GM18520 (cell line): ENCODE results near the gene MAPK8IP2.
"Not testable (repeated sequence)": the region's sequence is repeated elsewhere in the genome, so short reads cannot be mapped to it uniquely, and the experiment has no call there.

Experiments used
- ATAC-seq: cut with Tn5 transposase; IDR thresholded peaks from one replicate; pipeline ENCODE4 v1.9.1; 2021; ENCODE audit not compliant: unreplicated experiment

The MAPK8IP2 gene

DNA sequence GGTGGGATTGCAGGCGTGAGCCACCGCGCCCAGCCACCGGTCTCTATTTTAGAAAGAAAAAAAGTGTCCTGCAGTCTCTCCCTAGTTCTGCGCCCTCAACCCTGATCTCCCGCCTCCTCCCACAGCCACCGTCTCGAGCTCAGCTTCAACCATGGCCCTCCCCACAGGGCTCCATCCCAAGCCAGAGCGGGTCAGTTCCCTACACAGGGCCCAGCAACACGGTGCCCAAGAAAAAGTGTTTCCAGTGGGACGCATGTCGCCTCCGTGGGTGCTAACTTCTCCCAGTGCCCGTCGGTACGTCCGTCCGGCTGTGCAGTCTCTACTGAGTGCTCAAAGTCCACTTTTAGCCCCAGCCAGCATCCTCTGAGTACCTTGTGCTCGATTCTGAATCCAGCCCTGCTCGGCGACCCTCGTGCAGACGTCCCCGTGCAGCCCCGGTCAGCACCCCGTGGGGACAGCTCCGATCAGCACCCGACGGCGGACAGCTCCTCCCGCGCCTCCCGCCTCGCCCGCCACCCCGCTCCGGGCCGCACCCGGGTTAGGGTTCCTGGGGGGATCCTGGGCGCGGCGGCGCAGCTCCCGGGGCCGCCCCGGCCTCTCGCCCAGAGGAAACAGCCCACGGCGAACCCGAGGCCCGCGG is 657 bp upstream of the MAPK8IP2 start:
- ATAC-seq = no peak

DNA sequence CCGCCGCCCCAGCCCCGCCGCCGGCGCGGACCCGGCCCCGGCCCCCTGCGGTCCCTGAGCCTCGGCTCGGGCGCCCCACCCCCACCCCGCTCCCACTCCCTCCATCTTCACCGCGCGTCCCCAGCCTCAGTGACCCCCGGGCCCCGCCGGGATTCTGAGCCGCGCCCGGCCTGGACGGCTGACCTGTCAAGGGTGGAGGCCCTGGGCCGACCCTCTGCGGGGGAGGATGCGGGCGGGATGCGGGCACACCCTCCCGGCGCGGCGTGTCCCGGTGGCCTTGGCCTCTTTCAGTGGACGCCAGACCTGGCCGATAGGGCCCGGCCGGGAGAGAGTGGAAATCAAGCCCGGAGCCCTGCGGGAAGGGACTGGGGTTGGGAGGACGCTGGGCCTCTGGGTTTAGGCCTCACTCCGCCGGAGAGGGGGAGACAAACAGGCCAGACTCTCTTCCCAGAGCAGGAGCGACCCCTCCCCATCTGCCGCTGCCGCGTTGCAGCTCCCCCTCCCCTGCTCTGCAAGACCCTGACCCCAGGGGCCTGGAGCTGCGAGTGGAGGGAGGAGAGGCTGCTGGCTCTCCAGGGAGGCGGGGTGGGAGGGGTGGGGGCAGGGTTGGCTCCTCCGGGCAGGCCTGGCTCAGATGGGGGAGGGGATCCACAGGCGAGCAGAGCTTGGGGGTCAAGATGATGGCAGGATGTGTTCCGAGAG is 525 bp downstream of the MAPK8IP2 start:
- no peak for ATAC-seq

DNA sequence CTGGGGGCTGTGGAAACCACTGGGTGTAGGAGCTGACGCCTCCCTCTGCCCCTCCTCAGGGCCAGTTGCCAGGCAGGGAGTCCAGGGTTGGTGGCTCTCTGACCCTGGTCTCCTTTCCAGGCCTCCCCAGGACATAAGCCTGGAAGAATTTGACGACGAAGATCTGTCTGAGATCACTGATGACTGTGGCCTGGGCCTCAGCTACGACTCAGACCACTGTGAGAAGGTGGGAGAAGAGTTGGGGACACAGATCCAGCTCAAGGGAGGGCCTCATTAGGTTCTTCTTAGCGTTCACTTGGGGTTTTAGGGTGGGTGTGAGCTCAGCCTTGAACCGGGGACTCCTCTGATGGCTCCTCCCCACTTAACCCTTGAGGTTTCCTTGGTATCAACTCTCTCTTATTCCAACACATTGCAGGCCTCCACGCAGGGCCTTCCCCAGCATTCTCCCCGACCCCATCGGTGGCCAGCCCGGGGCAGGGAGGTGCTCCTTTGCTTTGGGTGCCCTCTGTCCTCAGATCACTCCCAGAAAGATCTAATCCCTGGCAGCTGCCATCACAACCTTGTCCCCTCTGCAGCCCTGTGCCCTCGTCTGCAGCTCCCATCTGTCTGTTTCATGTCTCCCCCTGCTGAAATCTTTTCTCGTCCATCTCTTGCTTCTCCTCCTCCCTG is 1.2 kb downstream of the MAPK8IP2 start:
- ATAC-seq = no peak

DNA sequence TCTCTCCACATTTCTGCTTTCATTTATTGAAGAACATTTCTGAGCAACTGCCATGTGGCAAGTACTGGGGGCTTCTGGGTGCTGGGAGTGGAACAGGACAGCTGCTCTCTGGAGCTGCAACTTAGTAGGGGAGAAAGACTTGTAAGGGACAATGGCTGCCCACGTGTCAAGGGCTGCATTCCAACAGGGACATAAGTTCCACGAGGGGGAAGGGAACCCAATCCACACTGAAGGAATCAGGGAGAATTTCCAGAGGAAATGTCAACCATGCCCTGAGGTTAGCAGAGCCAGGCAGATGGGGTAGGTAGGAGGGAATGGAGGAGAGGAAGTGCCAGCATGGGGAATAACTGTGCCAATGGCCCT is 1.7 kb downstream of the MAPK8IP2 start:
- no peak for ATAC-seq

DNA sequence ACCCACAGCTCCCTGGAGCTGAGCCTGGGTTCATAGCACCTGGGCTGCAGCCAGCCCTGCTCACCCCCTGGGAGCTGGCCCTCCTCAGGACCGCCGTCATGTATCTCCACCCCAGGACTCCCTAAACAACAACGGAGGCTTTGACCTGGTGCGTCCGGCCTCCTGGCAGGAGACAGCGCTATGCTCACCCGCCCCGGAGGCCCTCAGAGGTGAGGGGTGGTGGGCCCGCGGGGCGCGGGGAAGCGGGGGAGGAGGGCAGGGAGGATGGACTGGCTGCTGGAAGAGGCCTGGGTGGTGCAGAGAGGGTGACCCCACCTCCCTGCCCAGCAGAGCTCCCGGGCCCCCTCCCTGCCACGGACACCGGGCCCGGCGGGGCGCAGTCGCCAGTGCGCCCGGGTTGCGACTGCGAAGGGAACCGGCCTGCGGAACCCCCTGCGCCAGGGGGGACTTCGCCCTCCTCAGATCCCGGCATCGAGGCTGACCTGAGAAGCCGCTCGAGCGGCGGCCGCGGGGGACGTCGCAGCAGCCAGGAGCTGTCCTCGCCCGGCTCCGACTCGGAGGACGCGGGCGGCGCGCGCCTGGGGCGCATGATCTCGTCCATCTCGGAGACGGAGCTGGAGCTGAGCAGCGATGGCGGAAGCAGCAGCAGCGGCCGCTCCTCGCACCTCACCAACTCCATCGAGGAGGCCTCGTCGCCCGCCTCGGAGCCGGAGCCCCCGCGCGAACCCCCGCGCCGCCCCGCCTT is 3.1 kb downstream of the MAPK8IP2 start:
- no peak for ATAC-seq

DNA sequence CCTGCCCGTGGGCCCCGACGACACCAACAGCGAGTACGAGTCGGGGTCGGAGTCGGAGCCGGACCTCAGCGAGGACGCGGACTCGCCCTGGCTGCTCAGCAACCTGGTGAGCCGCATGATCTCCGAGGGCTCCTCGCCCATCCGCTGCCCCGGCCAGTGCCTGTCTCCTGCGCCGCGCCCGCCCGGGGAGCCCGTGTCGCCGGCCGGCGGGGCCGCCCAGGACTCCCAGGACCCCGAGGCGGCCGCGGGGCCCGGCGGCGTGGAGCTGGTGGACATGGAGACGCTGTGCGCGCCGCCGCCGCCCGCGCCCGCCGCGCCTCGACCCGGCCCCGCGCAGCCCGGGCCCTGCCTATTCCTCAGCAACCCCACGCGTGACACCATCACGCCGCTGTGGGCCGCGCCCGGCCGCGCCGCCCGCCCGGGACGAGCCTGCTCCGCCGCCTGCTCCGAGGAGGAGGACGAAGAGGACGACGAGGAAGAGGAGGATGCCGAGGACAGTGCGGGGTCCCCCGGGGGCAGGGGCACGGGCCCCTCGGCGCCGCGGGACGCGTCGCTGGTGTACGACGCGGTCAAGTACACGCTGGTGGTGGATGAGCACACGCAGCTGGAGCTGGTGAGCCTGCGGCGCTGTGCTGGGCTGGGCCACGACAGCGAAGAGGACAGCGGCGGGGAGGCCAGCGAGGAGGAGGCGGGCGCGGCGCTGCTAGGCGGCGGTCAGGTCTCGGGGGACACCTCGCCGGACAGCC is 3.8 kb downstream of the MAPK8IP2 start:
- ATAC-seq = no peak

DNA sequence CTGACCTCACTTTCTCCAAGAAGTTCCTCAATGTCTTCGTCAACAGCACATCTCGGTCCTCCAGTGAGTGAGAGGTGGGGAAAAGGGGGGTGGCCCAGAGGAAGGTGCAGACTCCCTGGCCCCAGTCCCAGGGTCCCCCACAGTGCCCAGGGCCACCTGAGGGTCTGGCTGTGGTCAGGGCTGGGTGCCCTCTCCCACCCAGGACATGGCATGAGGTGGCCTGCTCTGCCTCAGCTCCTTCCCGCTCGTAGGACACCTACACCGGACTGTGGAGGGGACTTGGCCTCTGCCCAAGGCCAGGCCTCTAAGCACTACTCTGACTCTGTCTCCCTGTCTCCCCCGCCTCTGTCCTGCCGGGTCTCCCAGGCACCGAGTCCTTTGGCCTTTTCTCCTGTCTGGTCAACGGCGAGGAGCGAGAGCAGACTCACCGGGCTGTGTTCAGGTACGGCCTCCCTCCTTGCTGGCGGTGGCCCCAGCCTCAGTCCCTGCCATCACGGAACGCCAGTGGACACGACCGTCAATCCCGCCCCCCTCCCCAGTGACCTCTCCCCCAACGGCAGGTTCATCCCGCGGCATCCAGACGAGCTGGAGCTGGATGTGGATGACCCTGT is 4.5 kb downstream of the MAPK8IP2 start:
- ATAC-seq = no peak

DNA sequence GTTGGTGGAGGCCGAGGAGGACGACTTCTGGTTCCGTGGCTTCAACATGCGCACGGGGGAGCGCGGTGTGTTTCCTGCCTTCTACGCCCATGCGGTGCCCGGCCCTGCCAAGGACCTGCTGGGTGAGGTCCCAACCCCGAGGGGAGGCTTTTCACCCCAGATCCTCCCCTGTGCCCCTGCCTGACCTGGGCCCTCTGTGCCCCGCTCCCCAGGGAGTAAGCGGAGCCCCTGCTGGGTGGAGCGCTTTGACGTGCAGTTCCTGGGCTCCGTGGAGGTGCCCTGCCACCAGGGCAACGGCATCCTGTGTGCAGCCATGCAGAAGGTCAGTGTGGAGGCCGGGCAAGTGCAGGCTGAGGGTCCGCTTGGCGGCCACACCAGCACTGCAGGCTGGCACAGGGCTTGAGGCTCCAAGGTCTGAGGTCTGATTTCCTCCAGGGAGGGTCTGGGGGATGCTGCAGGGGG is 5.1 kb downstream of the MAPK8IP2 start:
- ATAC-seq = no peak

DNA sequence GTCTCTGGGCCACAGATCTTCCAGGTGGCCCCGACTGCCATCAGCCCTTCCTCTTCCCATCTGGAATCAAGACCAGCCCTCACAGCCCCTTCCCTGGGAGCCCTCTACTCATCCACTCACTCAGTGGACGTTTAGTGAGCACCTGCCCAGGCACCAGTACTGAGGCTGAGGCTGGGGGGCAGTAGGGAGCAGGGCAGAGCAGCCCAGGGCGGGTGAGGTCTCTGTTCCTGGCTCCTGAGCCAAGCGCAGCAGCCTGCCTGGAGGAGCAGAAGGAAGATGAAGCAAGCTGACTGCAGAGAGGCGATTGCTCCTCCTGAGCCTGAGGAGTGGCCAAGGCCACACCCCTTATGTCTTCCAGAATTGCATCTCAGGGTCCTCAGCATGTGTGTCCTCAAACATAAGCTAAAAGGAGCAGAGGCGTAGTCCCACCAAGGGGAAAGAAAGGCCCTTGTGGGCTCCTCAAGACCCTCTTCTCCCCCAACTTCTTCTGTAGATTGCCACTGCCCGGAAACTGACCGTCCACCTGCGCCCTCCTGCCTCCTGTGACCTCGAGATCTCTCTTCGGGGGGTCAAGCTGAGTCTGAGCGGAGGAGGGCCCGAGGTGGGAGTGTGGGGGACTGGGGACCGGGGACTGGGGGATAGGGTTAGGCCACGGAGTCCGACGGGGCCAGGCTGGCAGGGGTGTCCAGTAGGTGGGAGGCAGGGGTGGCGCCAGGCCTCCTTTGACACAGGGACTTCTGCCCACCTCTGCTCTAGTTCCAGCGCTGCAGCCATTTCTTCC is 5.8 kb downstream of the MAPK8IP2 start:
- ATAC-seq = no peak

DNA sequence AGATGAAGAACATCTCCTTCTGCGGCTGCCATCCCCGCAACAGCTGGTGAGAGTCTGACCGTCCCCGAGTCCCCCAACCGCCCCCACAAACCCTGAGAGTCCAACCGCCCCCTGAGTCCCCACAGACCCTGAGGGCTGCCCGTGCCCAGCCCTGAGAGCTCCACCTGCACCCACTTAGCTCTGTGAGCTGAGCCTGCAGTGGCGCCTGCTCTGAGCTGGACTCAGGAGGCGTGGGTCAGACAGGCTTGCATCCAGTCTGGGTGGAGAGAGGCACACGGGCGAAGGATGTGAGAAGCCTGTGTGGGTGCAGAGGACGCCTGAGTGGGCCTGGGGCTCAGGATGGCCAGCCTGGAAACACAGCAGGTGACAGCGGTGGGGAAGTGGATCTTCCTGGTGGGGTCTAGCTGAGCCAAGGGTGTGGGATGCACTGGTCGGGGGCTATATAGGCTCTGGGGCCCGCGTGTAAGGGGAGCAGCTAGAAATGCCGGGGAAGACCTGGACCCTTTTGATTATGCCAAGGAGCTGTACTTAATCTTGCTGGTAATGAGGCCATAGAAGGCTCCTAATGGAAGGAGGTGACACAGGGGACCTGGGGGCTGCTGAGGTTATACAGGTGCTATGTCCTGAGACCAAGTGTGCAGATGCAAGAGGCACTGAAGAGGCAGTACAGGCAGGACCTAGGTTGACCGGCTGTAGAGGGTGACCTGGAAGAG is 6.5 kb downstream of the MAPK8IP2 start:
- ATAC-seq = no peak

DNA sequence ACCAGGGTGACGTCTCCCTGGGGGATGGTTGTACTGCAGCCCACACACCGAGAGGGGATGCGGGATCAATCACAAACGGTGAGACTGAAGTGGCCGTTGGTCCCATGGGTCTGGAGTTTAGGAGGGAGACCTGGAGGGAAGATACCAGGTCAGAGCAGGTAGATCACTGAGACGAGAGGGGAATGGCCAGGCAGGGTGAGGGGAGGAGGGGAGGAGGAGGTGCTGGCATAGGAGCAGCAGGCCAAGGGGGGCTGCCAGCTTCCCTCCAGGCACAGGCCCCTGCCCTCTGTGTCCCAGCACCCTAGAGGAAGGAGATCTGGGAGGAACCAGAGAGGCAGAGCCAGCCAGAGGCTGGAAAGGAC is 7.0 kb downstream of the MAPK8IP2 start:
- ATAC-seq = no peak

DNA sequence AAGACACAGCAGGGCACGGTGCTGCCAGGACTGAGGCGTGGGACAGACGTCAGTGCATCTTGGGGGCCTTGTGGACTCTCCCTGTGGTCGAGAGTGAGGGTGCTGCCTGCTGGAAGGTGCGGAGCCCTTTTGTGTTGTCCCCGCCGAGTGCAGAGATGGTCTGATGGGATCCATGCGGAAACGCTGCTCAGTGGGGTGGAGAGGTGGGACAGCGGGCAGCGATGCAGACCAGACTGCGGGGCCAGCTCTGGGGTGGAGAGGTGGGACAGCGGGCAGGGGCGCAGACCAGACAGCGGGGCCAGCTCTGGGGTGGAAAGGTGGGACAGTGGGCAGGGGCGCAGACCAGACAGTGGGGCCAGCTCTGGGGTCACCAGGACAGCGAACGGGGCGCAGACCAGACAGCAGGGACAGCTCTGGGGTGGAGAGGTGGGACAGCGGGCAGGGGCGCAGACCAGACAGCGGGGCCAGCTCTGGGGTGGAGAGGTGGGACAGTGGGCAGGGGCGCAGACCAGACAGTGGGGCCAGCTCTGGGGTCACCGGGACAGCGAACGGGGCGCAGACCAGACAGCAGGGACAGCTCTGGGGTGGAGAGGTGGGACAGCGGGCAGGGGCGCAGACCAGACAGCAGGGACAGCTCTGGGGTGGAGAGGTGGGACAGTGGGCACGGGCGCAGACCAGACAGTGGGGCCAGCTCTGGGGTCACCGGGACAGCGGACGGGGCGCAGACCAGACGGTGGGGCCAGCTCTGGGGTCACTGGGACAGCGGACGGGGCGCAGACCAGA is 7.7 kb downstream of the MAPK8IP2 start:
- ATAC-seq = not testable (repeated sequence)

DNA sequence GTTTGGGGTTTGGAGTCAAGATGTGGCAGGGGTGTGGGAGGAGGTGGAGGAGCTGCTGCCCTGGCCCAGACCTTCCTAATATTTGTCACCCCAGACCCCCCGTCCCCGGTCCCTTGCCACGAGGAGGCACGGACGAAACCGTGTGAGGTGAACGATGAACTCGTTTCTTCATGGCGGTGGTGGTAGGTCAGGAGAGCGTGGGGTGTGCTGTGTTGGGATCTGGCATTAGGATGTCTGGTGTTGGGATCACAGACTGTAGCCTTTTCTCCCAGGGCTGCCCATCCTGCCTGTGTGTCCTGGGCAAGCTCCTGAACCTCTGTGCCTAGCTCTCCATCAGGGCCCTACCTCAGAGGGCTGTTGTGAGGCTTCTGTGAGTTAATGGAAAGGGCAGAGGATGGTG is 8.4 kb downstream of the MAPK8IP2 start:
- no peak for ATAC-seq

DNA sequence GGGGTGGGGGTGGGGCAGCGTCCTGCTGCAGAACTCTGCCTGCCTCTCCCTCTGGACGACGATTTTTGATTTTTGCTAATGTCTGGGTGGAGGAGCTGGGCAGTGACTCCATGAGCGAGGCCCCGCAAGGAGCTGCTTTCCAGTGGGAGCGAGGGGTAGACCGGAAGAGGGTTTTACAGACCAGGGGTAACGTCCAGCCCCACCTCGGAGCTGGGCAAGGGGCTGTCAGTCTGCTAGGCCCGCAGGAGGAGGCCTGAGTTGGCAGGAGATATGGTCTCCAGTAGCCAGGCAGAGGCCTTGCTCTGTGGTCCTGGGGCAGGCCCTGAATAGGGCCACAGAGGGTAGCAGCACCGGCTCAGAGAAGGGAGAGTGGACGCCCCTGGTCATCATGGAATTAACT is 9.0 kb downstream of the MAPK8IP2 start:
- ATAC-seq = no peak

DNA sequence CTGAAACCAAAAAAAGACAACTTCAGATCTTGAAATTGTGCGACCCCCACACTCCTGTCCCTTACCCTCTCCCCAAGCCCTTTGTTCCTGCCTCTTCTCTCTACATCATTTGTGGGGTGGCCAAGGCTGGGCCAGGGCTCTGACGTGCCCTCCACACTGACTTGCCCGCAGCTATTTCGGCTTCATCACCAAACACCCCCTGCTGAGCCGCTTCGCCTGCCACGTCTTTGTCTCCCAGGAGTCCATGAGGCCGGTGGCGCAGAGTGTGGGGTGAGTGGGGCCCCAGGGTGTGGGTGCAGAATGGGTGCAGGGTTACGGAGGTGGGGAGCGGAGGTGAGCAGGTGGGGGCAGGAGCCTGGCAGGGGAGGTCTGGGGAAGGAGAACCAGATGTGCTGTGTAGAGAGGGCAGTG is 9.5 kb downstream of the MAPK8IP2 start:
- ATAC-seq = no peak

DNA sequence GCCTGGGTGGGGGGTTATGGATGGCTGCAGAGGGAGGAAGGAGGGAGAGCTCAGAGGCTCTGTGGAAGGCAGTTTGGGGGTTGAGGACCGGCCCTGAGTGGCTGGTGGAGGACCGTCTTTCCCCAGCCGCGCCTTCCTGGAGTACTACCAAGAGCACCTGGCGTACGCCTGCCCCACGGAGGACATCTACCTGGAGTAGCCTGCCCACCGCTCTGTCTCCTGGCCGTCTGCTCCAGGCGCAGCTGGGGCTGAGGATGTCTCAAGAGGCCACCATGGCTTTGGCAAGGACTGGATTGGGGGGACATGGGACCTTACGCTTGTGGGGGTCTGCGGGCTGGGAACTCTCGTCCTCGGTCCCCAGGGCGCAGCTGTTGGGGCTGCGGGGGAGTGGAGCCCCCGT is 10.0 kb downstream of the MAPK8IP2 start:
- no peak for ATAC-seq

DNA sequence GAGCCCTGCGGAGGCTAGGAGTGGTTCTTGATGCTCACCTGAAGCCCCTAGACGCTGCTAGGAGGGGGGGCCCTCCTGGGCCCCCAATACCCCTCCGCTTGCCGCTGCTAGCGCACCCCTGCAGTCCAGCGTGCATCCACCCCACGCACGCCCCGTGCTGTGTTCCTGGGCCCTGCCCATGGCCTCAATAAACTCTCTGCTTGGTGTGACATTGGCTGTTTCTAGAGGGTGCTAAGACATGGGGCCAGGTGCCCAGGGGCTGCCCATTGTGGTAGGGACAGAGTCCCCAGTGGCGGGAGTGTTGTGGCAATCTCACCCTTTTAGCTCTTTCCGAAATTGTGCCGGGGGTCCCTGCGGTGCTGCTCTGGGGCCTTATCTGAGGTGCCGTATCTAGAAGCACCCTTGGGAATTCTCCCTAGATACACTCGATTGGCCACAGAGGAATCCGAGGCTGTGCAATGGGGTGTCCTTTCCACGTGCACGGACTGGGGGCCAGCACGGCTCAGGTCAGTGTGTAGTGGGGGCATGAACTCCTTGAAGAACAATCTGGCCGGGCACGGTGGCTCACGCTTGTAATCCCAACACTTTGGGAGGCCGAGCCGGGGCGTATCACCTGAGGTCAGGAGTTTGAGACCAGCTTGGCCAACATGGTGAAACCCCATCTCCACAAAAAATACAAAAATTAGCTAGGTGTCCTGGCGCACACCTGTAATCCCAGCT is 10.9 kb downstream of the MAPK8IP2 start:
- ATAC-seq = no peak

DNA sequence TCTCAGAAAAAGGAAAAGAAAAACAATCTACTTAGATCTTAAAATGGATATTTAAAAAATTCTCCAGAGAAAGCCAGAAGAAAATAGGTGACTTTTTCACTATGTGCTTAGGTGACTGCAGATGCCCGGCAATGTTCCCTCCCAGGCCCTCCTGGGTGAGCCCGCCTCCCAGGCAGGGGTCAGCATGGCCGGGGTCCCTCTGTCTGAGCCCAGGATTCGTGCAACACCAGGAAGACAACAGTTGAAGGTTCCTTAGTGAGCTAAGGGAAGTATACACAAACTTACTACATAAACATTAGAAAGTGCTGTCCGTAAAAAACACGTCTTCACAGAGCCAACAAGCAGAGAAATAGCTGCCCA is 11.6 kb downstream of the MAPK8IP2 start:
- ATAC-seq = no peak
